Inflammatory macrophage treated with lipopolysaccharide for 4 hours (primary cell): Measurements from ENCODE around the gene EXOC7.
"Not testable (repeated sequence)": the region's sequence is repeated elsewhere in the genome, so short reads cannot be mapped to it uniquely, and the experiment has no call there.

Experiments used
- DNase-seq: peaks from one replicate; pipeline ENCODE4 v3.0.0-alpha.2; 2020

Gene EXOC7

DNA sequence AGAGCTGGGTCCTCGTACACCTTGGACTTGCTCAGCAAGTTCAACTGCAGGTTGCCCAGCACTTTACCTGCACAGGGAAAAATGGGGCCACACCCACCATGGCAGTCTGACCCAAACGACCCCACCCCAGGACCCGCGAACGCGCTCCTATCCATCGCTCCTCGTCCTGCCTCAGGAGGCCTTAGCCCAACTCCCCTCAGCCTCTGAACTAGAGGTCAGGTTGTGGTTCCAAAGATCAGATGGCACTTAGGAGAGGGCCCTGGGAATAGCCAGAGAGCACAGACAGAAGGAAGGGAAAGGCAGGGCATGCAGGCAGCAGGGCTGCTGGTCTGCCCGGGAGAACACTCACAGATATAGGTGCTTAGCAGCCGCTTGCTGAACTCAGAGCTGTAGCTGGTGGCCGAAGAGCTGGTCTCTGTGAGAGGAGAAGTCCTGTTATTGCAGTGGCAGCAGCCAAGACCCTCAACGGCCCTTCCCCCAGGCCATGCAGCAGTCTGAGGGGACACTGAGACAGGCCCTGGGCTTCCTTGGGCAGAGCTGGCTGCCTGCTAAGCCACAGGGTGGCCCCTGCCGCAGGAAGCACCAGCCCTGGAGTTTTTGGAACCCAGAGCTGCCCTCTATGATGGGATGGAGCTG, 17.7 kb downstream of the EXOC7 start:
- DNase-seq, result no peak

GRCh38 chr17:76085066-76085730, 18.4 kb downstream of the EXOC7 start:
- DNase-seq, result no peak

DNA sequence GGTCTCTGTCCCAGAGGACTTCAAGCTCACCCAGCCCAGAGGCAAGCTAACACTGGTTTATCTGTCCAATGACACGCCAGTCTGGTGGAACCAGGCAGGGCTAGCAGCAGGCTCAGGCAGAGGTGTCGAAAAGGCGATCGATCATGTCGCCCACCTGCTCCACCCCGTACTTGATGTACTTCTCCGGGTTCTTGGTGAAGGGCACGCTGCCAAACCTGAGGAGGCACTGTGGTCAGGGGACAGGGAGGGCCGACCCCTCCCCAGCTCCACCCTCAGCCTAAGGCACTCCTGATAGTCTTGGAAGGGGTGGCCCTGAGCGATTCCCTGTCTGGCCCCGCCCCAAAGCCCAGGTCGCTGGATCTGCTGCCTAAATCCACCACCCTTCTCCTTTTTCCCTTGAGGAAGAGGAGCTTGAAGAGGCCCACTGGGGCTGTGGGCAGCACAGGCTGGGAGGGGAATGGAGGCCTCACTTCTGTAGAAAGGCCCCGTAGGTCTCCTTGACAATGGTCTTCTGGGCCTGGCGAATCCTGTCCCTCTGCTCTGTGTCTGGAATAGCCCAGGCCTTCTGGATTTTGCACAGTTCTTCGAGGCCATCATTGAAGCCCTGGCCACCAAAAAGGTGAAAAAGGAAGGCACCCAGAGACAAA, 19.9 kb downstream of the EXOC7 start:
- no peak for DNase-seq

DNA sequence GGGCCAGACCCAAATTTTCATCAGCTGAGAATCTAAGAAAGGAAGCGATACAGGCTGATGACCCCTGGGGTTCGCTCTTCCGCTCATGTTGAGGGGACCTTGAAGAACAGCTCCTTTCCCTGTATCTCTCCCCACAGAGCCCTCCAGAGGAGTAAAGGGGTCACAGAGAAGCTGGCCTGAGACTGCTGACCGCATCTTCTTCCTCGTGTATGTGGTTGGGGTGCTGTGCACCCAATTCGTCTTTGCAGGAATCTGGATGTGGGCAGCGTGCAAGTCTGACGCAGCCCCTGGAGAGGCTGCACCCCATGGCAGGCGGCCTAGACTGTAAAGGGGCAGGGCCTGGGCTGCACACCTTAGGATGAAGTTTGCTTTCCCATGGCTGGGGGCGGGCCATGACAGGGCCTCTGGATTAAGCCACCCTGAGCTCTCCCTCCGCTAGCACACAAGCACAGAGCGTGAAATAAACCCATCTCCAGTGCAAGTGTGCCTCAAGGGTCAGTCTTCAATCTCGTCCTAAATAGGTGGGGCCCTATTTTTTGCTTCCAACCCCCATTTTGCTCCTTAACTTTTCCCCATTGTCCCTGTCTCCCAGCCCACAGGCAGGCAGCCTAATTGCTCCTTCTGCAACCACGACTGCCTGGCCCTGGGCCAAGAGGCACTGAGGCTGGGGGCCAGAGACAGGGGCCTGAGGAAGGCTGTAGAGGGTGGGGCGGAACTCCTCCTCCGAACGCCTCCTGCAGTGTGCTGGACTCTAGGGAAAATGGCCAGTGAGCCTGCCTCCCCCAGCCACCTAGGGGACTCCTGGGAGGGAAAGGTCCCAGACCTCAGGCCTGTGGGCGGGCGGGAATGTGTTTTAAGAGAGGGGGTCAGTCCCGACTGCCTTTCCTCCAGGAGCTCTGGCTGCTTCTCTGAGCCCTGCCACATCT, 21.0 kb downstream of the EXOC7 start:
- no peak for DNase-seq

DNA sequence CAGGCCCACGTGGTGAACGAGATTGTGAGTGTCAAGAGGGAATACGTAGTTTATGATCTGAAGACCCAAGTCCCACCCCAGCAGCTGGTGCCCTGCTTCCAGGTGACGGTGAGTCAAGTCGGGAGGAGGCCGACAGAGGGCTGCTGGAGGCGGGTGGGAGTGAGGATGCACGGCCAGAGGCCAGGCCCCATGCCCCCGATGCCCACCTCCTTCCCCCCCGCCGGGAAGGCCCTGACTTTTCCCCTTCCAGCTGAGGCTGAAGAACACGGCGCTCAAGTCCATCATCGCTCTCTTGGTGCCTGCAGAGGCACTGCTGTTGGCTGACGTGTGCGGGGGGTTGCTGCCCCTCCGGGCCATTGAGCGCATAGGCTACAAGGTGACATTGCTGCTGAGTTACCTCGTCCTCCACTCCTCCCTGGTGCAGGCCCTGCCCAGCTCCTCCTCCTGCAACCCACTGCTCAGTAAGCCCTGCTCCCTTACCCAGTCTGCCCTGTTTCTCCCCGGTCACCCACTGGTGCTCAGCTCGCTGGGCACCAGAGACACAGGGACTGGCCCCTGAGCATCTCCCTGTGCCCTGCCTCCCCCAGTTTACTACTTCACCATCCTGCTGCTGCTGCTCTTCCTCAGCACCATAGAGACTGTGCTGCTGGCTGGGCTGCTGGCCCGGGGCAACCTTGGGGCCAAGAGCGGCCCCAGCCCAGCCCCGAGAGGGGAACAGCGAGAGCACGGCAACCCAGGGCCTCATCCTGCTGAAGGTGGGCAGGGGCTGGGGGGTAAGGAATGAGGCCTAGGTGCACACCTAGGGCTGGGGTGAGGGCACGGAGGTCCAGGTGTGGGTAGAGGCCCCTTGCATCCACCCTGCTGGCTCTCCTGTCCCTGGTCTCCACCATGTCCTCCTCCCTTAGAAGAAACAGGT, 22.0 kb downstream of the EXOC7 start:
- DNase-seq, result no peak

DNA sequence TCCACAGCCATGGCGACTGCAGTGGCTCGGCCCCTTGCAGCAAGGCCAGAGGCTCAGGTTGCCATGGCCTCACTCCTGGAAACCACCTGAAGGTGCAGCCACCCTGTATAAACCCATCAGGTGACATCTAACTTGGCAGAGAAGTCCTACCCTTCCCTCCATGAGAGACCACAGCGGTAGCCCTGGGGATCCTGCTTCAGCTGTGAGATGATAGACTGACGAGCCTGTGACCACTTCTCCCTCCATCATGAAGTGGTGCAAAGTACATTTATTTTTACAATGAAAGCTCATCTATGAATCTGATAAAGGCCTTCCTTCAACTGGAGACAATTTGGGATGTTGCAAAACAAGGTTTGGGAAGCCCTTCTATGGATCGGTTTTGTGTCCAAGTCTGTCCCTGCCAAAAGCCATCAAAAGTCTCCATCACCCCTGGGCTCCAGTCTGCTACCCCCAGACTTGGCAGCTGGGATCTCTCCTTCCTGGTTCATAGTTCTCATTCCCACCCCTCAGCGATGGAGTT, 22.8 kb downstream of the EXOC7 start:
- DNase-seq, result no peak

- no peak for DNase-seq
These were observed 23.4 kb downstream of the EXOC7 start for GRCh38 chr17:76079956-76080767.

GRCh38 chr17:76079535-76079955, 24.0 kb downstream of the EXOC7 start:
- no peak for DNase-seq

DNA sequence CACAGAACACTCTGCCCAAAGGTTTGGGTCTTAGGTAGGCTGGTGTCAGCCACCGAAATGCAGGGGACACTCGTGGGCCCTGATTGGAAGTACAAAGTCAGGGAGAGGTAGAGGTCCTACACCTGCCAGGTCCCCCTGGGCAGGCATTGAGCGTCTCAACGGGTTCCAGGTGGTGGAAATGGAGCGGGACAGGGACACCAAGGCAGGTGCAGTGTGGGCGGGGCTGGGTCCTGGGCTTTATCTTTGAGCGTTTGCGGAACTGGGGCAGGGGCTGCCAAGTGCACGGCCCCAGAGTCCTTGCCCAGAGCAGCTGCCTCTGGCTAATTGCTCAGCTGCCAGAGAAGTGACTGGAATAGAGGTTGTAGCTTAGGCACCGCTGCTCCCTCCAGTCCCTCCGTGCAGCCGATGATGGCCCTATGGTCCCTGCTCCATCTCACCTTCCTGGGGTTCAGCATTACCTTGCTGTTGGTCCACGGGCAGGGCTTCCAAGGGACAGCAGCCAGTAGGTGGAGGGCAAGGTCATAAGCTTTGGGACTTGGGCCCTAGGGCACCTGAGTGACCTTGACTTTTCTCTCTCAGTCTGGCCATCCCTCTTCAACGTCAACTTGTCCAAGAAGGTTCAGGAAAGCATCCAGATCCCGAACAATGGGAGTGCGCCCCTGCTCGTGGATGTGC, 24.6 kb downstream of the EXOC7 start, which contains the start of gene ZACN:
ZACN (plus strand) TSS at position 323 of the 675 bp plus-strand sequence; CDS start at position 406, 83 bp downstream.
- no peak for DNase-seq

- DNase-seq, result not testable (repeated sequence)
These were observed 25.2 kb downstream of the EXOC7 start for GRCh38 chr17:76078370-76078769.

GRCh38 chr17:76077584-76078110, 25.9 kb downstream of the EXOC7 start:
- DNase-seq, result no peak

GRCh38 chr17:76076765-76077583, 26.6 kb downstream of the EXOC7 start:
- no peak for DNase-seq

DNA sequence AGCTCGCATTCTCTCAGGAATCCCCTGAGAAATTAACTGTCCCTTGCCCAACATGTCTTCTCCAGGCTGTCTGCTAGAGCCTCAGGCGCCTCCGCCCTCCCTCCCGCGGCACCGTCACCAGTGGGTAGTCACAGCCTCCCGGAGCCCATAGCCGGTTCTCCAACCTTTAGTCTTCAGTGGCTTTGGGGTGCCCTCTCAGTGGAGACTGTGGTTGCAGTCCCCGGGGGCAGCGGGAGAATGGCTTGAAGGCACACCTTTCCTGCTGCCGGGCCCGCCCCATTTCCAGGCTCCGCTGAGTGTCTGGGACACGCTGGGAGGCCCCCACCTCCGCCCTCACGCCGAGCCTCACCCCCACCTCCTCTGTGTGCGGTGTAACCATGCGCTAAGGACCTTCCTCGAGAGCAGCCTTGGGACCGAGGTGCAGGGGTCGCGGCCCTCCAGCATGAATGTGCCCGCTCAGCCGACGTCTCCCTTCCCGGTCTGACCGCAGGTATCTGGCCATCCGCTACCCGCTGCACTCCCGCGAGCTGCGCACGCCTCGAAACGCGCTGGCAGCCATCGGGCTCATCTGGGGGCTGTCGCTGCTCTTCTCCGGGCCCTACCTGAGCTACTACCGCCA, 27.3 kb downstream of the EXOC7 start:
- DNase-seq, result no peak

DNA sequence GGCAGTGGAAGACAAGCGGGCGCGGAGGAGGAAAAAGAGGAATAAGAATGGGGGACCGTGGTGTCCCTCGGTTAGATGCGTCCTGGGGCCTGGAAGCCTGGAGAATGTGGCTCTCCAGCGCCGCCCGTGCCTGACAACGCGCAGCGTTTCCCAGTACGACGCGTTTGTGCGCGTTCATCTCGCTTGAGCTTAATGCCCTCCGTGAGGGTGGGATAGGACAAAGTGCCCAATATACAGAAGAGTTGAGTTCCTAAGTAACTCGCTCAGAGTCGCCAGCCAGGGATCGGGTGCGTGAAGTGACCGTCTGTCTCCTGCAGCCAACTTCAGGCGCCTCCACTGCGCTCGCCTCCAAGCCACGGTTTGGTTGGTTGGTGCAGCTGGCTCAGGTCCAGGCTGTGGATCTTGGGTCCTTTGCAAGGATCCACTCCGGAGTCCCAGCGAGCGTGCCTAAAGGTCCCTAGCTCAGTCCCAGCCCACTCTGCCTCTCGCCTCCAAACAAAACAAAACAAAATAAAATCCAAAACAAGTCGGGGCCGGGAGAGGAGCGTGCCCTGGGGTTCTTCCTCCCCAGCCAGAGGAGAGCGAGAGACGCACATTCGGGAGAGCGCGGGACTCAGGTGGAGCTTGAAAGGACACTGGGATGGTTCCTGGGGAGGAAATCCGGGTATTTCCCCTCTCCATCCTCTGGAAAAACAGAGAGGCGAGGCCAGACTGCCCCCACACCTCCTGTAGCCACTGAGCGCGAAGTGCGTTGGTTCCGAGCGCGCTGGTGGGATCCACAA, 28.0 kb downstream of the EXOC7 start:
- peak; percentile 21 for DNase-seq

GRCh38 chr17:76074390-76075363, 28.9 kb downstream of the EXOC7 start, which contains the start of gene GALR2:
Gene GALR2 (plus strand): TSS chr17:76074781. CDS start chr17:76074884, 103 bp downstream.
- DNase-seq, result no peak
